ENCODE results near the gene C4BPA. TPM values are rescaled to one million over a fixed set of nuclear protein-coding genes. Genes with fewer than 3 reads are reported as not detected.

Gene C4BPA
- polyA plus RNA-seq, 2 of the 4 experiments (the other 2 are of a cell fraction): 0.92 to 3.6 TPM

GRCh38 chr1:207172885-207173284 is 68.9 kb downstream of the C4BPA start:
- ChIA-PET POLR2A (no interaction called here), CTCF (no interaction called here)
- no peak overlapping the region for H3K4me2 ChIP-seq
- DNase-seq (ENCODE audit: low read depth in 1 of 2, low spot score in 1 of 2): no peak
- 81% methylated on average over 4 of the region's 4 CpGs for WGBS (ENCODE audit: missing lambda C conversion rate)
- no peak for ATAC-seq
- H3K4me3 ChIP-seq: no peak overlapping the region
- FAIRE-seq: no peak
- no peaks in the 10 kb centered on the region for H3K9me3 ChIP-seq
- H3K4me1 ChIP-seq: no peaks in the 10 kb centered on the region
- TF ChIP-seq CBX2 (IDR thresholded peaks at IDR 0.05; ENCODE audit: borderline replicate concordance, low read depth) (no peak), EP300 (IDR thresholded peaks at IDR 0.05) (no peak), HOXB13 (CRISPR knock-in tag; IDR thresholded peaks at IDR 0.05; ENCODE audit: low read depth) (no peak), MAFK (IDR thresholded peaks at IDR 0.05; ENCODE audit: partially characterized antibody) (no peak), JUNB (IDR thresholded peaks at IDR 0.05) (no peak), RAD21 (conservative IDR thresholded peaks at IDR 0.05 in 1 of 2, IDR thresholded peaks at IDR 0.05 in 1 of 2) (no peak), CHD4 (IDR thresholded peaks at IDR 0.05; ENCODE audit: borderline replicate concordance) (no peak), SREBF2 (IDR thresholded peaks at IDR 0.05) (no peak), RNF2 (IDR thresholded peaks at IDR 0.05; ENCODE audit: borderline replicate concordance, low read depth) (no peak)
- TF ChIP-seq, protein P1, sequence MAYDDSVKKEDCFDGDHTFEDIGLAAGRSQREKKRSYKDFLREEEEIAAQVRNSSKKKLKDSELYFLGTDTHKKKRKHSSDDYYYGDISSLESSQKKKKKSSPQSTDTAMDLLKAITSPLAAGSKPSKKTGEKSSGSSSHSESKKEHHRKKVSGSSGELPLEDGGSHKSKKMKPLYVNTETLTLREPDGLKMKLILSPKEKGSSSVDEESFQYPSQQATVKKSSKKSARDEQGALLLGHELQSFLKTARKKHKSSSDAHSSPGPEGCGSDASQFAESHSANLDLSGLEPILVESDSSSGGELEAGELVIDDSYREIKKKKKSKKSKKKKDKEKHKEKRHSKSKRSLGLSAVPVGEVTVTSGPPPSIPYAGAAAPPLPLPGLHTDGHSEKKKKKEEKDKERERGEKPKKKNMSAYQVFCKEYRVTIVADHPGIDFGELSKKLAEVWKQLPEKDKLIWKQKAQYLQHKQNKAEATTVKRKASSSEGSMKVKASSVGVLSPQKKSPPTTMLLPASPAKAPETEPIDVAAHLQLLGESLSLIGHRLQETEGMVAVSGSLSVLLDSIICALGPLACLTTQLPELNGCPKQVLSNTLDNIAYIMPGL (CRISPR knock-in tag; IDR thresholded peaks at IDR 0.05; ENCODE audit: borderline replicate concordance): no peak
- TF ChIP-seq, protein P2, sequence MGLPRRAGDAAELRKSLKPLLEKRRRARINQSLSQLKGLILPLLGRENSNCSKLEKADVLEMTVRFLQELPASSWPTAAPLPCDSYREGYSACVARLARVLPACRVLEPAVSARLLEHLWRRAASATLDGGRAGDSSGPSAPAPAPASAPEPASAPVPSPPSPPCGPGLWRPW (IDR thresholded peaks at IDR 0.05): no peak
- TF ChIP-seq, protein P3, sequence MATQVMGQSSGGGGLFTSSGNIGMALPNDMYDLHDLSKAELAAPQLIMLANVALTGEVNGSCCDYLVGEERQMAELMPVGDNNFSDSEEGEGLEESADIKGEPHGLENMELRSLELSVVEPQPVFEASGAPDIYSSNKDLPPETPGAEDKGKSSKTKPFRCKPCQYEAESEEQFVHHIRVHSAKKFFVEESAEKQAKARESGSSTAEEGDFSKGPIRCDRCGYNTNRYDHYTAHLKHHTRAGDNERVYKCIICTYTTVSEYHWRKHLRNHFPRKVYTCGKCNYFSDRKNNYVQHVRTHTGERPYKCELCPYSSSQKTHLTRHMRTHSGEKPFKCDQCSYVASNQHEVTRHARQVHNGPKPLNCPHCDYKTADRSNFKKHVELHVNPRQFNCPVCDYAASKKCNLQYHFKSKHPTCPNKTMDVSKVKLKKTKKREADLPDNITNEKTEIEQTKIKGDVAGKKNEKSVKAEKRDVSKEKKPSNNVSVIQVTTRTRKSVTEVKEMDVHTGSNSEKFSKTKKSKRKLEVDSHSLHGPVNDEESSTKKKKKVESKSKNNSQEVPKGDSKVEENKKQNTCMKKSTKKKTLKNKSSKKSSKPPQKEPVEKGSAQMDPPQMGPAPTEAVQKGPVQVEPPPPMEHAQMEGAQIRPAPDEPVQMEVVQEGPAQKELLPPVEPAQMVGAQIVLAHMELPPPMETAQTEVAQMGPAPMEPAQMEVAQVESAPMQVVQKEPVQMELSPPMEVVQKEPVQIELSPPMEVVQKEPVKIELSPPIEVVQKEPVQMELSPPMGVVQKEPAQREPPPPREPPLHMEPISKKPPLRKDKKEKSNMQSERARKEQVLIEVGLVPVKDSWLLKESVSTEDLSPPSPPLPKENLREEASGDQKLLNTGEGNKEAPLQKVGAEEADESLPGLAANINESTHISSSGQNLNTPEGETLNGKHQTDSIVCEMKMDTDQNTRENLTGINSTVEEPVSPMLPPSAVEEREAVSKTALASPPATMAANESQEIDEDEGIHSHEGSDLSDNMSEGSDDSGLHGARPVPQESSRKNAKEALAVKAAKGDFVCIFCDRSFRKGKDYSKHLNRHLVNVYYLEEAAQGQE (IDR thresholded peaks at IDR 0.05): no peak
- H3K27ac ChIP-seq: no peak overlapping the region

DNA sequence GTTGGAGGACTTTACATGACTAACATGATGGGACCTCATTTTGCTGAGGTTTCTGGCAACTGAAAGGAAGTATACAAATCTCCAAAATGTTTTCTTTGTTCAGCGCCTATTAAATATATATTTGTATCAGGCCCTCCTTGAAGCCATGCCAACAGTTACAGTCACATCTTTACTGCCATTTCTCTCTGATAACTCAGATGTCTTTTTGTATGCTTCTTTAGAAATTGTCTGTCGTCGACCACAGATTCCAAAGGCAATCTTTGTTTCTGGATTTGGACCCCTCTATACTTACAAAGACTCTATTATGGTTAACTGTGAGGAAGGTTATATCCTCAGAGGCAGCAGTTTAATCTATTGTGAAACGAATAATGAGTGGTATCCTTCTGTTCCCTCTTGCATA is 69.4 kb downstream of the C4BPA start:
- FAIRE-seq (no peak), ATAC-seq (no peak)

DNA sequence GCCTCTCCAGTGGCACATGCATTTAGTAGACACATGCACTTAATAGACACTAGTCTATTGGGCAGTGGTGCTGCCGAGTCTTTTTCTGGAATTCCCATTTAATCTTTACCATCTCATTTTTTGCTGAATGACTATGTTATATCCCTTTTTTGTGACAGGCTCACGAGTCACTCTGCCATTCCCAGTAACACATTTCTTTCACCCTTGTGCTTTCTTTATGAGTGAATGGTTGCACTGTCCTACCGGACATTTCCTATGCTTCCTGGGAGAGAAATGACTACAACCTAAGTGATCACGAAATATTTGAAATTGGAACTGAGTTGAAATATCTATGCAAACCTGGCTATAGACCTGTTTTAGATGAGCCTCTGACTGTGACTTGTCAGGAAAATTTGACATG is 70.9 kb downstream of the C4BPA start:
- DNase-seq (ENCODE audit: low read depth in 1 of 2, low spot score in 1 of 2) (no peak), FAIRE-seq (no peak), ATAC-seq (no peak)
- Histone ChIP-seq H3K4me1 (no peaks in the 10 kb centered on the region), H3K4me2 (no peak overlapping the region), H3K4me3 (no peak overlapping the region), H3K27ac (no peak overlapping the region), H3K9me3 (no peaks in the 10 kb centered on the region)
- POLR2A ChIA-PET: no interaction called here
- 51% methylated on average over 4 of the region's 4 CpGs for WGBS (ENCODE audit: missing lambda C conversion rate)
- CTCF ChIA-PET: no interaction called here
- TF ChIP-seq CBX2 (IDR thresholded peaks at IDR 0.05; ENCODE audit: borderline replicate concordance, low read depth) (no peak), RAD21 (conservative IDR thresholded peaks at IDR 0.05 in 1 of 2, IDR thresholded peaks at IDR 0.05 in 1 of 2) (no peak), POLR2AphosphoS2 (conservative IDR thresholded peaks at IDR 0.05; ENCODE audit: low read length) (no peak), MAX (IDR thresholded peaks at IDR 0.05) (no peak), FOXS1 (CRISPR knock-in tag; IDR thresholded peaks at IDR 0.05) (no peak), TFCP2L1 (CRISPR knock-in tag; IDR thresholded peaks at IDR 0.05) (no peak), ZC3H11A (IDR thresholded peaks at IDR 0.05) (no peak), ESRRA (IDR thresholded peaks at IDR 0.05; ENCODE audit: borderline replicate concordance, low read length) (no peak), MAFK (IDR thresholded peaks at IDR 0.05; ENCODE audit: partially characterized antibody) (no peak), RARB (CRISPR knock-in tag; IDR thresholded peaks at IDR 0.05) (no peak), RNF2 (IDR thresholded peaks at IDR 0.05; ENCODE audit: borderline replicate concordance, low read depth) (no peak), NFE2L2 (conservative IDR thresholded peaks at IDR 0.05; ENCODE audit: low read length) (no peak), ZNF302 (CRISPR knock-in tag; IDR thresholded peaks at IDR 0.05) (no peak)
- TF ChIP-seq, protein P4, sequence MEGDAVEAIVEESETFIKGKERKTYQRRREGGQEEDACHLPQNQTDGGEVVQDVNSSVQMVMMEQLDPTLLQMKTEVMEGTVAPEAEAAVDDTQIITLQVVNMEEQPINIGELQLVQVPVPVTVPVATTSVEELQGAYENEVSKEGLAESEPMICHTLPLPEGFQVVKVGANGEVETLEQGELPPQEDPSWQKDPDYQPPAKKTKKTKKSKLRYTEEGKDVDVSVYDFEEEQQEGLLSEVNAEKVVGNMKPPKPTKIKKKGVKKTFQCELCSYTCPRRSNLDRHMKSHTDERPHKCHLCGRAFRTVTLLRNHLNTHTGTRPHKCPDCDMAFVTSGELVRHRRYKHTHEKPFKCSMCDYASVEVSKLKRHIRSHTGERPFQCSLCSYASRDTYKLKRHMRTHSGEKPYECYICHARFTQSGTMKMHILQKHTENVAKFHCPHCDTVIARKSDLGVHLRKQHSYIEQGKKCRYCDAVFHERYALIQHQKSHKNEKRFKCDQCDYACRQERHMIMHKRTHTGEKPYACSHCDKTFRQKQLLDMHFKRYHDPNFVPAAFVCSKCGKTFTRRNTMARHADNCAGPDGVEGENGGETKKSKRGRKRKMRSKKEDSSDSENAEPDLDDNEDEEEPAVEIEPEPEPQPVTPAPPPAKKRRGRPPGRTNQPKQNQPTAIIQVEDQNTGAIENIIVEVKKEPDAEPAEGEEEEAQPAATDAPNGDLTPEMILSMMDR (IDR thresholded peaks at IDR 0.05): no peak
- TF ChIP-seq, protein P5, sequence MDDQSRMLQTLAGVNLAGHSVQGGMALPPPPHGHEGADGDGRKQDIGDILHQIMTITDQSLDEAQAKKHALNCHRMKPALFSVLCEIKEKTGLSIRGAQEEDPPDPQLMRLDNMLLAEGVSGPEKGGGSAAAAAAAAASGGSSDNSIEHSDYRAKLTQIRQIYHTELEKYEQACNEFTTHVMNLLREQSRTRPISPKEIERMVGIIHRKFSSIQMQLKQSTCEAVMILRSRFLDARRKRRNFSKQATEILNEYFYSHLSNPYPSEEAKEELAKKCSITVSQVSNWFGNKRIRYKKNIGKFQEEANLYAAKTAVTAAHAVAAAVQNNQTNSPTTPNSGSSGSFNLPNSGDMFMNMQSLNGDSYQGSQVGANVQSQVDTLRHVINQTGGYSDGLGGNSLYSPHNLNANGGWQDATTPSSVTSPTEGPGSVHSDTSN (IDR thresholded peaks at IDR 0.05): no peak

More for the DNA sequence above, 69.4 kb downstream of the C4BPA start:
- H3K9me3 ChIP-seq: no peaks in the 10 kb centered on the region
- CTCF ChIA-PET: no interaction called here
- H3K27ac ChIP-seq: no peak overlapping the region
- no peak overlapping the region for H3K4me3 ChIP-seq
- H3K4me1 ChIP-seq: no peaks in the 10 kb centered on the region
- TF ChIP-seq BHLHE40 (IDR thresholded peaks at IDR 0.05; ENCODE audit: low read depth, low read length) (no peak), CHD4 (IDR thresholded peaks at IDR 0.05; ENCODE audit: borderline replicate concordance) (no peak), CBX8 (IDR thresholded peaks at IDR 0.05) (no peak), KDM5A (IDR thresholded peaks at IDR 0.05) (no peak), NFE2L2 (conservative IDR thresholded peaks at IDR 0.05; ENCODE audit: low read length) (no peak), RFX5 (IDR thresholded peaks at IDR 0.05) (no peak), RAD21 (conservative IDR thresholded peaks at IDR 0.05 in 1 of 2, IDR thresholded peaks at IDR 0.05 in 1 of 2) (no peak), RARB (CRISPR knock-in tag; IDR thresholded peaks at IDR 0.05) (no peak)
- no peak overlapping the region for H3K4me2 ChIP-seq
- 83% methylated on average over 4 of the region's 4 CpGs for WGBS (ENCODE audit: missing lambda C conversion rate)
- no peak for DNase-seq (ENCODE audit: low read depth in 1 of 2, low spot score in 1 of 2)
- POLR2A ChIA-PET: no interaction called here
